ENCODE measurements around the gene NTSR1.

The NTSR1 gene

DNA sequence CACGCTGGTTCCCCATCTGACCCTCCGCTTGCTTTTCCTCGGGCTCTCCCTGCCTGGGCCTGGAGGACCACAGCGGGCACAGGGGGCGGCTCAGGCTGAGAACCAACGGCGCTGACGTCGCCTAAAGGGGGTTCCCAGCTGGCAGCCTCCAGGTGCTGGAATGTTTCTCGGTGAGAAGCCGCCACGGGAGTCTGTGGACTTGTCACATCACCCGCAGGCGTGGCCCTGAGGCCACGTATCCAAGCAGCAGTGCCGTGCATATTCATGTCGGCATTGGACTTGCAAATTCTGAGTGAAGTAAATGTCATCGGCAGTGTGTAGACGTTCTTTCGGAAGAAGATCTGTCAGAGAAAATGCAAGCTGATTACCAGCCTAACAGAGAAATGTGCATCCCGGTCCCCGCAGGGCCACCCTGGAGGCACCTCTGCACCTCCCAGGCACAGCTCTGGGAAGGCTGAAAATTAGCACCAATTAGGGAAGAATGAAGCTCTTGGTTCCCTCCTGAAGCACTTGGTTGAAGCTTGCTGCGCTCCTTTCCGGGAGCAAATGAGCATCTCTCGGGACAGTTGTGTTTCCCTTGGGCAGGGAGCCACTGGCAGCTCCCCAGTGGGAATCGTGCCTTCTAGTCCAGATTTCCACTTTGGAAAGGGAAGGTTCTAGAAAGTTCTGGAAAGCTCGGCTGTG lies 24.3 kb downstream of the NTSR1 start:
- DNase-seq (ENCODE audit: low spot score), result no peak
- TF ChIP-seq, protein P1, sequence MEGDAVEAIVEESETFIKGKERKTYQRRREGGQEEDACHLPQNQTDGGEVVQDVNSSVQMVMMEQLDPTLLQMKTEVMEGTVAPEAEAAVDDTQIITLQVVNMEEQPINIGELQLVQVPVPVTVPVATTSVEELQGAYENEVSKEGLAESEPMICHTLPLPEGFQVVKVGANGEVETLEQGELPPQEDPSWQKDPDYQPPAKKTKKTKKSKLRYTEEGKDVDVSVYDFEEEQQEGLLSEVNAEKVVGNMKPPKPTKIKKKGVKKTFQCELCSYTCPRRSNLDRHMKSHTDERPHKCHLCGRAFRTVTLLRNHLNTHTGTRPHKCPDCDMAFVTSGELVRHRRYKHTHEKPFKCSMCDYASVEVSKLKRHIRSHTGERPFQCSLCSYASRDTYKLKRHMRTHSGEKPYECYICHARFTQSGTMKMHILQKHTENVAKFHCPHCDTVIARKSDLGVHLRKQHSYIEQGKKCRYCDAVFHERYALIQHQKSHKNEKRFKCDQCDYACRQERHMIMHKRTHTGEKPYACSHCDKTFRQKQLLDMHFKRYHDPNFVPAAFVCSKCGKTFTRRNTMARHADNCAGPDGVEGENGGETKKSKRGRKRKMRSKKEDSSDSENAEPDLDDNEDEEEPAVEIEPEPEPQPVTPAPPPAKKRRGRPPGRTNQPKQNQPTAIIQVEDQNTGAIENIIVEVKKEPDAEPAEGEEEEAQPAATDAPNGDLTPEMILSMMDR (IDR thresholded peaks at IDR 0.05), result no peak
- Histone ChIP-seq H3K4me3 (no peak overlapping the region), H3K27ac (no peak overlapping the region)

- no peak overlapping the region for H3K4me3 ChIP-seq
- TF ChIP-seq, protein P1 (IDR thresholded peaks at IDR 0.05), result no peak
- no peak for DNase-seq (ENCODE audit: low spot score)
- no peak overlapping the region for H3K27ac ChIP-seq
Observed at GRCh38 chr20:62733526-62733842, 24.8 kb downstream of the NTSR1 start.

DNA sequence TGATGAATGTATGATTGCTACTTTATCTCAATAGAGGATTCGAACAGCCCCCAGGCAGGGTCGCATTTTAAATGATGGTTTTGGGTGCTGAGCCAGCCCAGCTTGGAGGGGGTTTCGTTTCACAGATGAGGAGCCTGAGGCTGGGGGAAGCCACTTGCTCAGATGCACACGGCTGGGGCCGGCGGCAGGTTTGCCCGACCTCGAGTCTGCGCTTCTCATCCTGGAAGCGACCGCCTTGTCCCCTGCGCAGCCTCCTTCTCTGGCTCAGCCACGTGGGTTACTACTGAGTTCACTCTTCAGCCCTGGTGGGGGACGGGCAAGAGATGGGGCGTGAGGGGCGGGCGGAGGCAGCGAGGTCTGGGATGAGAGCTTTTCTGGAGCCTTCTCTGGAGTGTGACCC lies 25.3 kb downstream of the NTSR1 start:
- Histone ChIP-seq H3K4me3 (no peak overlapping the region), H3K27ac (no peak overlapping the region)
- DNase-seq (ENCODE audit: low spot score), result no peak
- TF ChIP-seq, protein P1 (IDR thresholded peaks at IDR 0.05), result no peak

GRCh38 chr20:62734326-62734725 lies 25.7 kb downstream of the NTSR1 start:
- Histone ChIP-seq H3K27ac (no peak overlapping the region), H3K4me3 (no peak overlapping the region)
- no peak for DNase-seq (ENCODE audit: low spot score)
- TF ChIP-seq, protein P1 (IDR thresholded peaks at IDR 0.05), result no peak

- TF ChIP-seq, protein P1 (IDR thresholded peaks at IDR 0.05), result no peak
- no peak for DNase-seq (ENCODE audit: low spot score)
- Histone ChIP-seq H3K27ac (no peak overlapping the region), H3K4me3 (no peak overlapping the region)
Observed at GRCh38 chr20:62734881-62735280, 26.2 kb downstream of the NTSR1 start.

DNA sequence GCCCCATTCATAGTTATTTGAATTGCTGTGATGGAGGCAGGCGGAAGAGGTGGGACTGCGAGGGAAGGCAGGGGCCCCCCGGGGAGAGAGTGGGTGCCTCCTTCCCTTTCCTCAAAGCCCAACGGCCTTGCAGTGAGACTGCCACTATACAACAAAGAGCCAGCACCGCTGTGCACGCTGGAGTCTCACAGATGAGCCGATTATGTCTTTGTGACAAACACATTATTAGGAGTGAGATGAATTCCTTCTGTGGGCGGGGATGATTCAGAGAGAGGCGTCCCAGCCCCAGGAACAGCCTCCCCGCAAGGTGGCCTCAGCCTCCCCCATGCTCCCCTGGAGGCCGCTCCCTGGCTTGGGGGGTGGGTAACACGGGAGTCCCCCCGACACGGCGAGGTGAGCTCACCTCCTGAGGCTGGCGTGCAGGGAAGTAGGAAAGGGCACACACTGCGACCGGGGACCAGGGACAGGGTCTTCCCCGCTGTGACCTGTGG lies 26.7 kb downstream of the NTSR1 start:
- TF ChIP-seq, protein P1 (IDR thresholded peaks at IDR 0.05), result no peak
- H3K27ac ChIP-seq, result no peak overlapping the region
- no peak for DNase-seq (ENCODE audit: low spot score)
- no peak overlapping the region for H3K4me3 ChIP-seq

DNA sequence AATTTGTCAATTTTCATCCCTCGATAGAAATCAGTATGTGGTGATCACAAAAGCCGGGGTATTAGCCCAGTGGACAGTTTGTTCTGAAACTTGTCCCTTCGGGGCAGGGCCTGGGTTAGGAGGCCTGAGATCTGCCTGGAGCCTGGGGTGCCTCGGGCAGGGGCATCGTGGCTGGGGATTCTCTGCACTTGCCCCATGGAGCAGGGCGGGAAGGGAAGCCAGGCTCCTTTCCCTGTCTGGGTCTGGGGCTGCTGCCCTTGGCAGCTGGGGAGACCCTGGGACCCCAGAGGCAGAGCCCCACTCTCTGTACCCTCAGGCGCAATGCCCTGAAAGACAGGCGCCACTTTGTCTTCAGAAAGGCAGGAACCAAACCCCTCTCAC lies 27.4 kb downstream of the NTSR1 start:
- no peak for DNase-seq (ENCODE audit: low spot score)
- Histone ChIP-seq H3K4me3 (no peak overlapping the region), H3K27ac (no peak overlapping the region)
- TF ChIP-seq, protein P1 (IDR thresholded peaks at IDR 0.05), result no peak

Measured in coronary artery (tissue), 2 donors.